GM12801 (cell line): Measurements from ENCODE around the gene CCNB3.

Experiments used
- TF ChIP-seq, protein P1 (sequence below): IDR thresholded peaks from one replicate; pipeline ENCODE4 v1.5.1; 2011; ENCODE audit warnings: control low read depth; ENCODE audit not compliant: insufficient read length; ENCODE audit errors: extremely low read depth

The CCNB3 gene

DNA sequence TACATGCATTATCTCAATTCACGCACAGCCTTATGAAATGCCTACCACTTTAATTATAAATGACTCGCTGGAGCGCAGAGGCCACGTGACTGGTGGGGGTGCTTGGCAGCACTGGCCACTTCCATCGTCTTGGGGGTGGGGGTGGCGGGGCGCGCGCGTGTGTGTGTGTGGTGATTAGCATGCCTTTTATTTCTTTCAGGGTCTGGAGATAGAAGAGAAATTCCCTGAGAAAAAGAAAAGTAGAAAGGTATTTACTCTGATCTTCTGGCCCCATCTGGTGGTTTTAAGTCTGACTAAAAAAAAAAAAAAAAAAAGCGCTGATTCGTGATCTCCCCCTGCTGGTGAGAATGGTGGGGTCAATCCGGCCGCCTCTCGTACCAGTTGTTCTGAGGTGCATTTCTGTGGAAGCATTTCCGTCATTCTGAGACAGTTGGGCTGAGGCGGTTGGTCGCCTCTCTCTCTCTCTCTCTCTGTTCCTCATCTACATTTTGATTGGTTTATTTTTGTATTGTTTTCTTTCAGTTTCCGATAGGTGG is at the start of gene CCNB3:
Gene CCNB3, plus strand, starts transcription at position 402 of the 536 bp plus-strand sequence. CDS start 80,399 bp downstream, outside the sequence.
- TF ChIP-seq, protein P1, sequence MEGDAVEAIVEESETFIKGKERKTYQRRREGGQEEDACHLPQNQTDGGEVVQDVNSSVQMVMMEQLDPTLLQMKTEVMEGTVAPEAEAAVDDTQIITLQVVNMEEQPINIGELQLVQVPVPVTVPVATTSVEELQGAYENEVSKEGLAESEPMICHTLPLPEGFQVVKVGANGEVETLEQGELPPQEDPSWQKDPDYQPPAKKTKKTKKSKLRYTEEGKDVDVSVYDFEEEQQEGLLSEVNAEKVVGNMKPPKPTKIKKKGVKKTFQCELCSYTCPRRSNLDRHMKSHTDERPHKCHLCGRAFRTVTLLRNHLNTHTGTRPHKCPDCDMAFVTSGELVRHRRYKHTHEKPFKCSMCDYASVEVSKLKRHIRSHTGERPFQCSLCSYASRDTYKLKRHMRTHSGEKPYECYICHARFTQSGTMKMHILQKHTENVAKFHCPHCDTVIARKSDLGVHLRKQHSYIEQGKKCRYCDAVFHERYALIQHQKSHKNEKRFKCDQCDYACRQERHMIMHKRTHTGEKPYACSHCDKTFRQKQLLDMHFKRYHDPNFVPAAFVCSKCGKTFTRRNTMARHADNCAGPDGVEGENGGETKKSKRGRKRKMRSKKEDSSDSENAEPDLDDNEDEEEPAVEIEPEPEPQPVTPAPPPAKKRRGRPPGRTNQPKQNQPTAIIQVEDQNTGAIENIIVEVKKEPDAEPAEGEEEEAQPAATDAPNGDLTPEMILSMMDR = no peak

DNA sequence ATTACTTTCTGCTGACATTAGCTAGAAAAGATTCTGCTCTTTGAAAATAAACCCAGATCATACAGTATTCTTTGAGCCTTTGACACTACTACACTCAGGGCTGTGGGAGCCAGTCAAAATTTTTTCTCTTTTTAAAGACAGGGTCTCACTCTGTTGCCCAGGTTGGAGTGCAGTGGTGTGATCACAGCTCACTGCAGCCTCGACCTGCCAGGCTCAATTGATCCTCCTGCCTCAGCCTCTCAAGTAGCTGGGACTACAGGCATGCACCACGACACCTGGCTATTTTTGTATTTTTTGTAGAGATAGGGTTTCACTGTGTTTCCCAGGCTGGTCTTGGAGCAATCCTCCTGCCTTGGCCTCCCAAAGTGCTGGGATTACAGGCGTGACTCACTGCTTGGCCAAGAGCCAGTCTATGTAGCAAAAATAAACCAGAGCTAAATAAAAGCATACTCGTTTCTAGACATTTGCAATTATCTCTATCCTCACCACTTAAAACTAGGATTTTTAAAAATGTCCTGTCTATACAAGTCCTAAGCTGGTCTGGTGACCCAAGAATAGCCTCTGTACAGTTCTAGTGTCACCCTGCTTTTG is 46.9 kb upstream of the CCNB3 start:
- TF ChIP-seq, protein P1 = no peak

GRCh38 chrX:50158593-50158992 is 46.0 kb upstream of the CCNB3 start:
- TF ChIP-seq, protein P1 = no peak

DNA sequence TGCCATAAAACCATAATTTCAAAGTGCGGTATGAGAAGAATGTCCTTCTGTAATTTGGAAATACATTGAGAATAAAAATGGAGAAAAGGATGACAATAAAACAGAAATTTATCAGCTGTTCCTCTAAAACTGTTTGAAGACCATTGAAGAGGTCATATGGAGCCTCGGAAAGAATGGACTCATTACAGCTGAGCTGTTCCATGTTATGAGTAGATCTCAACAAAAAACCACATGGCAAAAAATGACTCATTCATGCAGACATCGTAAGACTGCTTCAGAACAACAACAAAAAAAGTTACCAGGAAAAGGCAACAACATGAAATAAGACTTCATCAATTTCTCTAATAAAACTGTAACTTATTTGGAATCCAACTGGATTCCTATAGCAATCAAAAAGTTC is 43.4 kb upstream of the CCNB3 start:
- TF ChIP-seq, protein P1 = no peak

DNA sequence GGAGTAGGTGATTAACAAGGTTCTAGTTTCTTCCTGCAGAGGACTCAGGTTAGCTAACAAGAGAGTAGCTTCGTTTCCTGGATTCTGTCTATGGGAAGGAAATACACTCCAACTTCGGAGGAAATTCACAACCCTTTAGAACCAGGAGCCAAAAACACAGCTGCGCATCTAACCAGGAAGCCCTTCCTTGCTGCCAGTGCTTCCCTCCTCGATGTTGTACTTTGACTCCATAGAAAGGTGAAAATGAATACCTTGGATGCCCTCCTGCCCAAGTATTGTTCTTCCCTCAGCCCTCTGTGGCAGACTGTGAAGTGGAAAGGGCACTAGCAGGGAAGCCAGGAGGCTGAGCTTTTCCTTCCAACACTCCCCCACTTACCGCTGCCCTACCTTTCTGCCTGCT is 38.8 kb upstream of the CCNB3 start:
- TF ChIP-seq, protein P1 = no peak

DNA sequence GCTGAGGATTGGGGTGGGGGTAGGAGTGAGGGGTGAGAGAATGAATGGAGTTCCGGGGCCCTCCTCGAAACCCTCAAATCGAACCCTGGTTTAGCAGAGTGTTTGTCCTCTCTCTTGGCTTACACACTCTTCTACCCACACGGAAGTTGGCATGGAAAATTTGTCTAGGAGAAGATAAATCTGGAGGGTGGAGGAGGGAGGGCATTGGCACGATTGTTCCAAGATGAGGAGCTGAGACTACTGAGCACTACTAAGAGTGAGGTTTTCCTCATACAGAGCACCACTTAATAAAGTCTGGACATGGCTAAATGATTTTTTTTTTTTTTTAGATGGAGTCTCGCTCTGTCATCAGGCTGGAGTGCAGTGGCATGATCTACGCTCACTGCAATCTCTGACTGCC is 37.2 kb upstream of the CCNB3 start:
- TF ChIP-seq, protein P1 = no peak

DNA sequence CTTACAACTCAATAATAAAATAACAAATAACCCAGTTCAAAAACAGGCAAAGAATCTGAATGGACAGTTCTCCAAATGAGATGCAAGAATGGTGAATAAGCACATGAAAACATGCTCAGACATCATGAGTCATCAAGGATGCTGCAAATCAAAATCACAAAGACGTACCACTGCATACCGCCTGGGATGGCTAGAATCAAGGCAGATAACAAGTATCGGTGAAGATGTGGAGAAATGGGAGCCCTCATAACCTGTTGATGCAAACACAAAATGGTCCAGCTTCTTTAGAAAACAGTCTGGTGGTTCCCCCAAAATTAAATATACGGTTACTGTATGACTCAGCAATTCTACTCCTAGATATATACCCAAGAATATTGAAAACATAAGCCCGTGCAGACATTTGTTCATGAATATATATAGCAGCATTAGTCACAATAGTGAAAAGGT is 36.3 kb upstream of the CCNB3 start:
- TF ChIP-seq, protein P1 = no peak

DNA sequence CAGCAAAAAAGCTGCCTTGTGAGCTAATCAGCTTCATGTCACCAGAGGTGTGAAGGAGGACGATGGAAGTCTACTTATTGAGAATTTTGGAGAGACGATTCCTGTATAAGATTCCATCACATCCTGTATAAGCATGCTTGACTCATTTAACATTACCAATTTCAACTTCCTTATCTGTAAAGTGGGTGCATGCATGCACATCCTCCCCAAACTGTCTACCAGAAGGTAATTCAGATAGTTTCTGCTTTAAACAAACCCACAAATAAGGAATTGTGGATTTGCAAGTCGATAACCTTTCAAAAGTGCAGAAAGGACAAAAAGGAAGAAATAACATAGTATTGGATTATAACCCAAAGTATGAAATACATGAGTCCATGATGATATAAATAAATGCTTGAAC is 34.8 kb upstream of the CCNB3 start:
- TF ChIP-seq, protein P1 = no peak
